WTC11 (cell line): ENCODE data around the gene ANKRD18A. TPM values are rescaled to one million over a fixed set of nuclear protein-coding genes. Genes with fewer than 3 reads are reported as not detected.
A peak's percentile ranks its signal among the peaks of the same experiment; 100 is the strongest.

Experiments used
- FOXP1 ChIP-seq: sonication (generic); formaldehyde crosslinking; IDR thresholded peaks from 2 replicates; pipeline ENCODE4 v1.8.0; 2022; ENCODE audit warnings: missing genetic modification reagents, mild to moderate bottlenecking, moderate library complexity, borderline replicate concordance
- GABPB1 ChIP-seq: sonication (generic); formaldehyde crosslinking; IDR thresholded peaks from 2 replicates; pipeline ENCODE4 v1.8.1; 2023; ENCODE audit warnings: mild to moderate bottlenecking, missing genetic modification reagents
- TEAD1 ChIP-seq: sonication (generic); formaldehyde crosslinking; IDR thresholded peaks from 2 replicates; pipeline ENCODE4 v1.8.0; 2022; ENCODE audit warnings: mild to moderate bottlenecking, missing genetic modification reagents
- ZNF219 ChIP-seq: sonication (generic); formaldehyde crosslinking; IDR thresholded peaks from 2 replicates; pipeline ENCODE4 v1.8.0; 2023; ENCODE audit warnings: missing genetic modification reagents, mild to moderate bottlenecking, borderline replicate concordance
- ZNF232 ChIP-seq: sonication (generic); formaldehyde crosslinking; IDR thresholded peaks from 2 replicates; pipeline ENCODE4 v1.8.0; 2022; ENCODE audit warnings: mild to moderate bottlenecking, missing genetic modification reagents
- ZNF396 ChIP-seq: fragments of 250-450 bp; sonication (Bioruptor Pico); IDR thresholded peaks from 2 replicates; pipeline ENCODE4 v1.8.0; 2021; ENCODE audit warnings: mild to moderate bottlenecking, moderate library complexity, borderline replicate concordance
- total RNA-seq: library from RNA; stranded (reverse); gene quantifications from 3 replicates; pipeline ENCODE4 v1.2.3, GENCODE V29; 2021
- TF ChIP-seq, protein P1 (sequence below): sonication (generic); formaldehyde crosslinking; IDR thresholded peaks from 2 replicates; pipeline ENCODE4 v1.8.0; 2023; ENCODE audit warnings: missing genetic modification reagents, mild to moderate bottlenecking, borderline replicate concordance
- TF ChIP-seq, protein P2 (sequence below): fragments of 200-600 bp; IDR thresholded peaks from 2 replicates; pipeline ENCODE4 v1.8.0; 2022; ENCODE audit warnings: antibody characterized with exemption
- TF ChIP-seq, protein P3 (sequence below): sonication (generic); formaldehyde crosslinking; IDR thresholded peaks from 2 replicates; pipeline ENCODE4 v1.8.1; 2023; ENCODE audit warnings: mild to moderate bottlenecking, moderate library complexity, missing genetic modification reagents
- TF ChIP-seq, protein P4 (sequence below): sonication (generic); formaldehyde crosslinking; IDR thresholded peaks from 2 replicates; pipeline ENCODE4 v1.8.1; 2023; ENCODE audit warnings: mild to moderate bottlenecking, missing genetic modification reagents, borderline replicate concordance
- TF ChIP-seq, protein P5 (sequence below): sonication (generic); formaldehyde crosslinking; IDR thresholded peaks from 2 replicates; pipeline ENCODE4 v1.8.0; 2022; ENCODE audit warnings: mild to moderate bottlenecking, missing genetic modification reagents
- TF ChIP-seq, protein P6 (sequence below): sonication (generic); formaldehyde crosslinking; IDR thresholded peaks from 2 replicates; pipeline ENCODE4 v1.8.1; 2022; ENCODE audit warnings: low read depth, mild to moderate bottlenecking, moderate library complexity, missing genetic modification reagents, borderline replicate concordance
- TF ChIP-seq, protein P7 (sequence below): sonication (generic); formaldehyde crosslinking; IDR thresholded peaks from 2 replicates; pipeline ENCODE4 v1.8.1; 2022; ENCODE audit warnings: mild to moderate bottlenecking, moderate library complexity, missing genetic modification reagents

Gene ANKRD18A
- total RNA-seq, 1 experiment from 2014 or later: 15.7 TPM

DNA sequence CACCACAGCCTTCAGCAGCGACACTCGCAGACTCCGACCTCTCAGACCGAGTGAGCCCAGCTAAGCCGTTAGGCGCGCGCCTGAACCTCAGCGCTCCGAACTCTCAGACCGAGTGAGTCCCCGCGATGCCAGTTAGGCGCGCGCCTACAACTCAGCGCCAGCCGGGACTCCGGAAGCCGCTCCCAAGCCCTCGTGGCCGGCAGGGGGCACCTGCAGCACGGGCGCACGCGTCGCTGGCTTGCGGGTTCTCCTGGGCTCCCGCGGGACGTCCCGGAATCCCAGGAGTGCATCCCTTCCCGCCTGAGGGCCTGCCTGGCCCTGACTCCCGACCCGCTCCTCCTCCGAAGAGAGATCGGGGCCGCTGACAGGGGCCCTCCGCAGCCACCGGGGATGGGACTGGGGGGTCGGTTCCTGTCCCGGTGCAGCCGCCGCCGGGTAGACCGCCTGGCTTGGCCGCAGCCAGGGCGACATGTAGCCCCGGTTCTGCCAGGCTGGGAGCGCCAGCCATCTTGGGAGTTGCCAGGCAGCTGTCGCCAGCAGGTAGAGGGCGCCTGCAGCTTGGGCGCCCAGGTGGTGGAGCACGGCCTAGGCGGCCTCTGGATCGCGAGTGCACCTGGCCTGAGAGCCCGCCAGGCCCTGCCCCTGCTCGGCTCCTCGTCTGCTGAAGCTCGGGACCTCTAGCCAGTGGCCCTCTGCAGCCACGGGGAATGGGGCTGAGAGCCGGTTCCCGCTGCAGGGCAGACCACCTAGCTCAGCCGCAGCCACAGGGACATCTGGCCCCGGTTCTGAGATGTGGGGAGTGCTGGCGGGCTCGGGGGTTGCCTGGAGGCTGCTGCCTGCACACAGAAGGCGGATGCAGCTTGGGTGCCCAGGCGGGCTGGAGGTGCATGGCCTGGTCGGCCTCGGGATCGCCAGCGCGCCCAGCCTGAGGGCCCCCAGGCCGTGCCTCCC lies at the start of gene ANKRD18A (continued):
- TF ChIP-seq TEAD1 (CRISPR knock-in tag) (peak; percentile 79), ZNF232 (CRISPR knock-in tag) (0 out of 2 replicates have a peak, but pooled peaks have one; percentile 48), GABPB1 (CRISPR knock-in tag) (0 out of 2 replicates have a peak, but pooled peaks have one; percentile 53), ZNF219 (CRISPR knock-in tag) (0 out of 2 replicates have a peak, but pooled peaks have one; percentile 48), ZNF396 (CRISPR knock-in tag) (no peak), FOXP1 (CRISPR knock-in tag) (peak; percentile 69; the same call in 1 of the 2 replicates)
- TF ChIP-seq, protein P1, sequence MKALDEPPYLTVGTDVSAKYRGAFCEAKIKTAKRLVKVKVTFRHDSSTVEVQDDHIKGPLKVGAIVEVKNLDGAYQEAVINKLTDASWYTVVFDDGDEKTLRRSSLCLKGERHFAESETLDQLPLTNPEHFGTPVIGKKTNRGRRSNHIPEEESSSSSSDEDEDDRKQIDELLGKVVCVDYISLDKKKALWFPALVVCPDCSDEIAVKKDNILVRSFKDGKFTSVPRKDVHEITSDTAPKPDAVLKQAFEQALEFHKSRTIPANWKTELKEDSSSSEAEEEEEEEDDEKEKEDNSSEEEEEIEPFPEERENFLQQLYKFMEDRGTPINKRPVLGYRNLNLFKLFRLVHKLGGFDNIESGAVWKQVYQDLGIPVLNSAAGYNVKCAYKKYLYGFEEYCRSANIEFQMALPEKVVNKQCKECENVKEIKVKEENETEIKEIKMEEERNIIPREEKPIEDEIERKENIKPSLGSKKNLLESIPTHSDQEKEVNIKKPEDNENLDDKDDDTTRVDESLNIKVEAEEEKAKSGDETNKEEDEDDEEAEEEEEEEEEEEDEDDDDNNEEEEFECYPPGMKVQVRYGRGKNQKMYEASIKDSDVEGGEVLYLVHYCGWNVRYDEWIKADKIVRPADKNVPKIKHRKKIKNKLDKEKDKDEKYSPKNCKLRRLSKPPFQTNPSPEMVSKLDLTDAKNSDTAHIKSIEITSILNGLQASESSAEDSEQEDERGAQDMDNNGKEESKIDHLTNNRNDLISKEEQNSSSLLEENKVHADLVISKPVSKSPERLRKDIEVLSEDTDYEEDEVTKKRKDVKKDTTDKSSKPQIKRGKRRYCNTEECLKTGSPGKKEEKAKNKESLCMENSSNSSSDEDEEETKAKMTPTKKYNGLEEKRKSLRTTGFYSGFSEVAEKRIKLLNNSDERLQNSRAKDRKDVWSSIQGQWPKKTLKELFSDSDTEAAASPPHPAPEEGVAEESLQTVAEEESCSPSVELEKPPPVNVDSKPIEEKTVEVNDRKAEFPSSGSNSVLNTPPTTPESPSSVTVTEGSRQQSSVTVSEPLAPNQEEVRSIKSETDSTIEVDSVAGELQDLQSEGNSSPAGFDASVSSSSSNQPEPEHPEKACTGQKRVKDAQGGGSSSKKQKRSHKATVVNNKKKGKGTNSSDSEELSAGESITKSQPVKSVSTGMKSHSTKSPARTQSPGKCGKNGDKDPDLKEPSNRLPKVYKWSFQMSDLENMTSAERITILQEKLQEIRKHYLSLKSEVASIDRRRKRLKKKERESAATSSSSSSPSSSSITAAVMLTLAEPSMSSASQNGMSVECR (CRISPR knock-in tag): peak; percentile 60; the same call in 1 of the 2 replicates
- TF ChIP-seq, protein P2, sequence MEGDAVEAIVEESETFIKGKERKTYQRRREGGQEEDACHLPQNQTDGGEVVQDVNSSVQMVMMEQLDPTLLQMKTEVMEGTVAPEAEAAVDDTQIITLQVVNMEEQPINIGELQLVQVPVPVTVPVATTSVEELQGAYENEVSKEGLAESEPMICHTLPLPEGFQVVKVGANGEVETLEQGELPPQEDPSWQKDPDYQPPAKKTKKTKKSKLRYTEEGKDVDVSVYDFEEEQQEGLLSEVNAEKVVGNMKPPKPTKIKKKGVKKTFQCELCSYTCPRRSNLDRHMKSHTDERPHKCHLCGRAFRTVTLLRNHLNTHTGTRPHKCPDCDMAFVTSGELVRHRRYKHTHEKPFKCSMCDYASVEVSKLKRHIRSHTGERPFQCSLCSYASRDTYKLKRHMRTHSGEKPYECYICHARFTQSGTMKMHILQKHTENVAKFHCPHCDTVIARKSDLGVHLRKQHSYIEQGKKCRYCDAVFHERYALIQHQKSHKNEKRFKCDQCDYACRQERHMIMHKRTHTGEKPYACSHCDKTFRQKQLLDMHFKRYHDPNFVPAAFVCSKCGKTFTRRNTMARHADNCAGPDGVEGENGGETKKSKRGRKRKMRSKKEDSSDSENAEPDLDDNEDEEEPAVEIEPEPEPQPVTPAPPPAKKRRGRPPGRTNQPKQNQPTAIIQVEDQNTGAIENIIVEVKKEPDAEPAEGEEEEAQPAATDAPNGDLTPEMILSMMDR: peak; percentile 46
- TF ChIP-seq, protein P3, sequence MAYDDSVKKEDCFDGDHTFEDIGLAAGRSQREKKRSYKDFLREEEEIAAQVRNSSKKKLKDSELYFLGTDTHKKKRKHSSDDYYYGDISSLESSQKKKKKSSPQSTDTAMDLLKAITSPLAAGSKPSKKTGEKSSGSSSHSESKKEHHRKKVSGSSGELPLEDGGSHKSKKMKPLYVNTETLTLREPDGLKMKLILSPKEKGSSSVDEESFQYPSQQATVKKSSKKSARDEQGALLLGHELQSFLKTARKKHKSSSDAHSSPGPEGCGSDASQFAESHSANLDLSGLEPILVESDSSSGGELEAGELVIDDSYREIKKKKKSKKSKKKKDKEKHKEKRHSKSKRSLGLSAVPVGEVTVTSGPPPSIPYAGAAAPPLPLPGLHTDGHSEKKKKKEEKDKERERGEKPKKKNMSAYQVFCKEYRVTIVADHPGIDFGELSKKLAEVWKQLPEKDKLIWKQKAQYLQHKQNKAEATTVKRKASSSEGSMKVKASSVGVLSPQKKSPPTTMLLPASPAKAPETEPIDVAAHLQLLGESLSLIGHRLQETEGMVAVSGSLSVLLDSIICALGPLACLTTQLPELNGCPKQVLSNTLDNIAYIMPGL (CRISPR knock-in tag): peak; percentile 90
- TF ChIP-seq, protein P4, sequence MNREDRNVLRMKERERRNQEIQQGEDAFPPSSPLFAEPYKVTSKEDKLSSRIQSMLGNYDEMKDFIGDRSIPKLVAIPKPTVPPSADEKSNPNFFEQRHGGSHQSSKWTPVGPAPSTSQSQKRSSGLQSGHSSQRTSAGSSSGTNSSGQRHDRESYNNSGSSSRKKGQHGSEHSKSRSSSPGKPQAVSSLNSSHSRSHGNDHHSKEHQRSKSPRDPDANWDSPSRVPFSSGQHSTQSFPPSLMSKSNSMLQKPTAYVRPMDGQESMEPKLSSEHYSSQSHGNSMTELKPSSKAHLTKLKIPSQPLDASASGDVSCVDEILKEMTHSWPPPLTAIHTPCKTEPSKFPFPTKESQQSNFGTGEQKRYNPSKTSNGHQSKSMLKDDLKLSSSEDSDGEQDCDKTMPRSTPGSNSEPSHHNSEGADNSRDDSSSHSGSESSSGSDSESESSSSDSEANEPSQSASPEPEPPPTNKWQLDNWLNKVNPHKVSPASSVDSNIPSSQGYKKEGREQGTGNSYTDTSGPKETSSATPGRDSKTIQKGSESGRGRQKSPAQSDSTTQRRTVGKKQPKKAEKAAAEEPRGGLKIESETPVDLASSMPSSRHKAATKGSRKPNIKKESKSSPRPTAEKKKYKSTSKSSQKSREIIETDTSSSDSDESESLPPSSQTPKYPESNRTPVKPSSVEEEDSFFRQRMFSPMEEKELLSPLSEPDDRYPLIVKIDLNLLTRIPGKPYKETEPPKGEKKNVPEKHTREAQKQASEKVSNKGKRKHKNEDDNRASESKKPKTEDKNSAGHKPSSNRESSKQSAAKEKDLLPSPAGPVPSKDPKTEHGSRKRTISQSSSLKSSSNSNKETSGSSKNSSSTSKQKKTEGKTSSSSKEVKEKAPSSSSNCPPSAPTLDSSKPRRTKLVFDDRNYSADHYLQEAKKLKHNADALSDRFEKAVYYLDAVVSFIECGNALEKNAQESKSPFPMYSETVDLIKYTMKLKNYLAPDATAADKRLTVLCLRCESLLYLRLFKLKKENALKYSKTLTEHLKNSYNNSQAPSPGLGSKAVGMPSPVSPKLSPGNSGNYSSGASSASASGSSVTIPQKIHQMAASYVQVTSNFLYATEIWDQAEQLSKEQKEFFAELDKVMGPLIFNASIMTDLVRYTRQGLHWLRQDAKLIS: 0 out of 2 replicates have a peak, but pooled peaks have one; percentile 24
- TF ChIP-seq, protein P5, sequence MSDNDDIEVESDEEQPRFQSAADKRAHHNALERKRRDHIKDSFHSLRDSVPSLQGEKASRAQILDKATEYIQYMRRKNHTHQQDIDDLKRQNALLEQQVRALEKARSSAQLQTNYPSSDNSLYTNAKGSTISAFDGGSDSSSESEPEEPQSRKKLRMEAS (CRISPR knock-in tag): peak; percentile 86
- TF ChIP-seq, protein P6, sequence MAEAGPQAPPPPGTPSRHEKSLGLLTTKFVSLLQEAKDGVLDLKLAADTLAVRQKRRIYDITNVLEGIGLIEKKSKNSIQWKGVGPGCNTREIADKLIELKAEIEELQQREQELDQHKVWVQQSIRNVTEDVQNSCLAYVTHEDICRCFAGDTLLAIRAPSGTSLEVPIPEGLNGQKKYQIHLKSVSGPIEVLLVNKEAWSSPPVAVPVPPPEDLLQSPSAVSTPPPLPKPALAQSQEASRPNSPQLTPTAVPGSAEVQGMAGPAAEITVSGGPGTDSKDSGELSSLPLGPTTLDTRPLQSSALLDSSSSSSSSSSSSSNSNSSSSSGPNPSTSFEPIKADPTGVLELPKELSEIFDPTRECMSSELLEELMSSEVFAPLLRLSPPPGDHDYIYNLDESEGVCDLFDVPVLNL (CRISPR knock-in tag): 0 out of 2 replicates have a peak, but pooled peaks have one; percentile 41
- TF ChIP-seq, protein P7, sequence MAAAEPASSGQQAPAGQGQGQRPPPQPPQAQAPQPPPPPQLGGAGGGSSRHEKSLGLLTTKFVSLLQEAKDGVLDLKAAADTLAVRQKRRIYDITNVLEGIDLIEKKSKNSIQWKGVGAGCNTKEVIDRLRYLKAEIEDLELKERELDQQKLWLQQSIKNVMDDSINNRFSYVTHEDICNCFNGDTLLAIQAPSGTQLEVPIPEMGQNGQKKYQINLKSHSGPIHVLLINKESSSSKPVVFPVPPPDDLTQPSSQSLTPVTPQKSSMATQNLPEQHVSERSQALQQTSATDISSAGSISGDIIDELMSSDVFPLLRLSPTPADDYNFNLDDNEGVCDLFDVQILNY (CRISPR knock-in tag): 0 out of 2 replicates have a peak, but pooled peaks have one; percentile 70
